Measurements from ENCODE around the gene GNB1.

GRCh38 chr1:1783320-1783719 is 107.6 kb downstream of the GNB1 start:
- TF ChIP-seq CTCF (IDR thresholded peaks at IDR 0.05) (no peak), POLR2A (IDR thresholded peaks at IDR 0.05) (no peak)
